SK-N-MC (cell line): Measurements from ENCODE around the gene TRAF3.

ENCODE experiments used
- EZH2 ChIP-seq: fragments of 200-600 bp; sonication (generic); IDR thresholded peaks from one replicate; pipeline ENCODE4 v1.6.1; 2017; ENCODE audit warnings: antibody characterized with exemption
- POLR2AphosphoS5 ChIP-seq: IDR thresholded peaks from 2 replicates; pipeline ENCODE4 v1.6.1; 2012; ENCODE audit warnings: mild to moderate bottlenecking, low read depth, low read length, borderline replicate concordance

GRCh38 chr14:102807013-102807406 is 29.8 kb downstream of the TRAF3 start:
- TF ChIP-seq POLR2AphosphoS5 (no peak), EZH2 (no peak)
